NB4 (cell line): Measurements from ENCODE around the gene ALG6.

ENCODE experiments used
- CTCF ChIP-seq: IDR thresholded peaks from one replicate; pipeline ENCODE4 v1.5.1; 2012; ENCODE audit warnings: low read depth, low read length
- MAX ChIP-seq: IDR thresholded peaks from 2 replicates; pipeline ENCODE4 v1.6.1; 2011; ENCODE audit warnings: low read depth, low read length

- TF ChIP-seq CTCF (no peak), MAX (no peak)
These were observed 81.4 kb downstream of the ALG6 start for GRCh38 chr1:63448731-63449246.
